Gastrocnemius medialis (tissue), 4 donors: ENCODE measurements around the gene CA12.

ENCODE experiments used
- CTCF ChIP-seq, 5 experiments: fragments of 450-650 bp in 3 of 5; fragments of 200-600 bp in 2 of 5; sonication (generic) in 2 of 5; IDR thresholded peaks in 4 of 5; conservative IDR thresholded peaks in 1 of 5; 1 replicate in 4 of 5; 2 replicates in 1 of 5; pipeline ENCODE4 v1.5.1; 2016 to 2019; ENCODE audit warnings: antibody characterized with exemption in 5 of 5, mild to moderate bottlenecking in 3 of 5, moderate library complexity in 3 of 5
- POLR2A ChIP-seq, 2 donors: fragments of 450-650 bp; IDR thresholded peaks; one replicate each; pipeline ENCODE4 v1.6.1; 2017; ENCODE audit warnings: antibody characterized with exemption in 2 of 2, mild to moderate bottlenecking in 2 of 2, moderate library complexity in 2 of 2

GRCh38 chr15:63403254-63403945 is 21.8 kb upstream of the CA12 start:
- TF ChIP-seq CTCF (IDR thresholded peaks at IDR 0.05 in 4 of 5, conservative IDR thresholded peaks at IDR 0.05 in 1 of 5), result no peak
- no peak for TF ChIP-seq POLR2A (IDR thresholded peaks at IDR 0.05)
